ENCODE data around the gene AP1S2. TPM values are rescaled to one million over a fixed set of nuclear protein-coding genes. Genes with fewer than 3 reads are reported as not detected.

The AP1S2 gene
- total RNA-seq, 1 experiment from 2014 or later: 19.9 TPM

GRCh38 chrX:15825936-15826335 is 28.7 kb downstream of the AP1S2 start:
- Histone ChIP-seq H3K4me1 (ENCODE audit: control insufficient read depth in 1 of 2, insufficient read depth in 2 of 2, low read length in 2 of 2) (no peaks in the 10 kb centered on the region), H3K27ac (ENCODE audit: low read depth, low read length) (no peak overlapping the region), H3K9me2 (ENCODE audit: insufficient read depth) (no peaks in the 10 kb centered on the region), H3K79me2 (ENCODE audit: insufficient read depth, low read length) (no peaks in the 10 kb centered on the region), H3K9me3 (ENCODE audit: control insufficient read depth in 1 of 2, insufficient read depth in 1 of 2, low read depth in 1 of 2, low read length in 2 of 2) (no peaks in the 10 kb centered on the region), H3K4me2 (ENCODE audit: low read length) (no peak overlapping the region), H3K4me3 (replicated peaks in 1 of 2; ENCODE audit: low read depth in 1 of 2, low read length in 2 of 2) (no peak overlapping the region), H2AFZ (ENCODE audit: low read depth, low read length, poor library complexity, severe bottlenecking) (no peak overlapping the region), H4K20me1 (ENCODE audit: insufficient read depth) (no peaks in the 10 kb centered on the region), H3K9ac (ENCODE audit: low read length) (no peak overlapping the region), H3K27me3 (ENCODE audit: insufficient read depth, low read length) (no peaks in the 10 kb centered on the region), H3K36me3 (ENCODE audit: control insufficient read depth in 1 of 2, insufficient read depth in 2 of 2, low read length in 2 of 2) (no peaks in the 10 kb centered on the region; a peak in 1 of 4 replicates)
- ChIA-PET CTCF (no interaction called here), POLR2A (no interaction called here), RAD21 (ENCODE audit: low non-redundant PET in 1 of 2, low total read pairs in 2 of 2, uncharacterized antibody in 2 of 2, unreplicated experiment in 2 of 2) (no interaction called here)
- ATAC-seq (no peak), DNase-seq (ENCODE audit: low read depth, low spot score) (no peak)
- no peak for TF ChIP-seq EZH2 (IDR thresholded peaks at IDR 0.05)
- no peak for TF ChIP-seq SIN3A (IDR thresholded peaks at IDR 0.05; ENCODE audit: low read depth)
- TF ChIP-seq SRF (IDR thresholded peaks at IDR 0.05; ENCODE audit: low read depth): no peak
- no peak for TF ChIP-seq JUND (IDR thresholded peaks at IDR 0.05)
- no peak for TF ChIP-seq EZH2phosphoT487 (IDR thresholded peaks at IDR 0.05; ENCODE audit: borderline replicate concordance)
- no peak for TF ChIP-seq ATF3 (IDR thresholded peaks at IDR 0.05)
- no TSS peak for BruUV-seq (replicated peaks)
- intact Hi-C loops (cut with micrococcal nuclease): no loop called here

- Histone ChIP-seq H3K36me3 (ENCODE audit: control insufficient read depth in 1 of 2, insufficient read depth in 2 of 2, low read length in 2 of 2) (peaks cover 0 to 5% of the 10 kb centered on the region in 2 experiments; a peak in 2 of 4 replicates), H3K79me2 (ENCODE audit: insufficient read depth, low read length) (no peaks in the 10 kb centered on the region), H3K9ac (ENCODE audit: low read length) (no peak overlapping the region), H3K9me2 (ENCODE audit: insufficient read depth) (no peaks in the 10 kb centered on the region), H3K27me3 (ENCODE audit: insufficient read depth, low read length) (no peaks in the 10 kb centered on the region), H4K20me1 (ENCODE audit: insufficient read depth) (no peaks in the 10 kb centered on the region), H2AFZ (ENCODE audit: low read depth, low read length, poor library complexity, severe bottlenecking) (no peak overlapping the region), H3K4me3 (replicated peaks in 1 of 2; ENCODE audit: low read depth in 1 of 2, low read length in 2 of 2) (no peak overlapping the region), H3K4me1 (ENCODE audit: control insufficient read depth in 1 of 2, insufficient read depth in 2 of 2, low read length in 2 of 2) (no peaks in the 10 kb centered on the region), H3K27ac (ENCODE audit: low read depth, low read length) (no peak overlapping the region), H3K9me3 (ENCODE audit: control insufficient read depth in 1 of 2, insufficient read depth in 1 of 2, low read depth in 1 of 2, low read length in 2 of 2) (no peaks in the 10 kb centered on the region), H3K4me2 (ENCODE audit: low read length) (no peak overlapping the region)
- ChIA-PET CTCF (no interaction called here), POLR2A (no interaction called here), RAD21 (ENCODE audit: low non-redundant PET in 1 of 2, low total read pairs in 2 of 2, uncharacterized antibody in 2 of 2, unreplicated experiment in 2 of 2) (no interaction called here)
- BruUV-seq (replicated peaks): no TSS peak
- ATAC-seq (no peak), DNase-seq (ENCODE audit: low read depth, low spot score) (no peak)
- intact Hi-C loops (cut with micrococcal nuclease): no loop called here
- no peak for TF ChIP-seq POLR2A (IDR thresholded peaks at IDR 0.05; ENCODE audit: borderline replicate concordance, extremely low read depth, insufficient read depth, insufficient read length)
- TF ChIP-seq ZFX (IDR thresholded peaks at IDR 0.05): no peak
- TF ChIP-seq ZBTB33 (IDR thresholded peaks at IDR 0.05; ENCODE audit: extremely low read depth, insufficient replicate concordance, low read length): no peak
Observed at GRCh38 chrX:15822922-15823321, 31.7 kb downstream of the AP1S2 start.

Data from HCT116 (cell line).